OCI-LY7 (cell line): ENCODE data around the gene PTCHD1.

Source experiments
- EZH2phosphoT487 ChIP-seq: fragments of 200-600 bp; sonication (generic); IDR thresholded peaks from 2 replicates; pipeline ENCODE4 v1.6.1; 2018; ENCODE audit warnings: low read depth, borderline replicate concordance, mild to moderate bottlenecking, mixed run types, antibody characterized with exemption, low read length, moderate library complexity, mixed read lengths
- TF ChIP-seq, protein P1 (sequence below): fragments of 200-600 bp; sonication (generic); conservative IDR thresholded peaks from 2 replicates; pipeline ENCODE4 v1.5.1; 2014; ENCODE audit warnings: mild to moderate bottlenecking, antibody characterized with exemption, low read length, moderate library complexity, mixed read lengths

DNA sequence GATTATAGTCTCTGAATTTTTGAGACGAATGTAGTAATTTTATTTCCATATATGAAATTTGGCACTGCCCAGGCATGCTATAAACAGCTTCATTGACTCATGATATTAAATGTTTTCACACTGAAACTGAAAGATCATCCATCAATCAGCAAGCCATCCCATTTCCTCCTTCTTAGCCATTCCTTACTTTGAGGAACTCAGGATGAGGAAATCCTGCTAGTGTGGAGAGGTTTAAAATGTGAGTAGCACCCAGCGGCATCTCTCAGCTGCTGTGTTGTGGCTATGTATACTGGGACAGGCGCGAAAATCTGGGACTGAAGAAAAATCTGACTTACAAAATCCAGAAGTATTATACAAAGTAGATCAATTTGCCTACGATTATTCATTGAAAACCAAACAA, 52.1 kb downstream of the PTCHD1 start:
- TF ChIP-seq, protein P1, sequence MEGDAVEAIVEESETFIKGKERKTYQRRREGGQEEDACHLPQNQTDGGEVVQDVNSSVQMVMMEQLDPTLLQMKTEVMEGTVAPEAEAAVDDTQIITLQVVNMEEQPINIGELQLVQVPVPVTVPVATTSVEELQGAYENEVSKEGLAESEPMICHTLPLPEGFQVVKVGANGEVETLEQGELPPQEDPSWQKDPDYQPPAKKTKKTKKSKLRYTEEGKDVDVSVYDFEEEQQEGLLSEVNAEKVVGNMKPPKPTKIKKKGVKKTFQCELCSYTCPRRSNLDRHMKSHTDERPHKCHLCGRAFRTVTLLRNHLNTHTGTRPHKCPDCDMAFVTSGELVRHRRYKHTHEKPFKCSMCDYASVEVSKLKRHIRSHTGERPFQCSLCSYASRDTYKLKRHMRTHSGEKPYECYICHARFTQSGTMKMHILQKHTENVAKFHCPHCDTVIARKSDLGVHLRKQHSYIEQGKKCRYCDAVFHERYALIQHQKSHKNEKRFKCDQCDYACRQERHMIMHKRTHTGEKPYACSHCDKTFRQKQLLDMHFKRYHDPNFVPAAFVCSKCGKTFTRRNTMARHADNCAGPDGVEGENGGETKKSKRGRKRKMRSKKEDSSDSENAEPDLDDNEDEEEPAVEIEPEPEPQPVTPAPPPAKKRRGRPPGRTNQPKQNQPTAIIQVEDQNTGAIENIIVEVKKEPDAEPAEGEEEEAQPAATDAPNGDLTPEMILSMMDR: no peak
- TF ChIP-seq EZH2phosphoT487: no peak
